Measurements from ENCODE around the gene RBM34.

DNA sequence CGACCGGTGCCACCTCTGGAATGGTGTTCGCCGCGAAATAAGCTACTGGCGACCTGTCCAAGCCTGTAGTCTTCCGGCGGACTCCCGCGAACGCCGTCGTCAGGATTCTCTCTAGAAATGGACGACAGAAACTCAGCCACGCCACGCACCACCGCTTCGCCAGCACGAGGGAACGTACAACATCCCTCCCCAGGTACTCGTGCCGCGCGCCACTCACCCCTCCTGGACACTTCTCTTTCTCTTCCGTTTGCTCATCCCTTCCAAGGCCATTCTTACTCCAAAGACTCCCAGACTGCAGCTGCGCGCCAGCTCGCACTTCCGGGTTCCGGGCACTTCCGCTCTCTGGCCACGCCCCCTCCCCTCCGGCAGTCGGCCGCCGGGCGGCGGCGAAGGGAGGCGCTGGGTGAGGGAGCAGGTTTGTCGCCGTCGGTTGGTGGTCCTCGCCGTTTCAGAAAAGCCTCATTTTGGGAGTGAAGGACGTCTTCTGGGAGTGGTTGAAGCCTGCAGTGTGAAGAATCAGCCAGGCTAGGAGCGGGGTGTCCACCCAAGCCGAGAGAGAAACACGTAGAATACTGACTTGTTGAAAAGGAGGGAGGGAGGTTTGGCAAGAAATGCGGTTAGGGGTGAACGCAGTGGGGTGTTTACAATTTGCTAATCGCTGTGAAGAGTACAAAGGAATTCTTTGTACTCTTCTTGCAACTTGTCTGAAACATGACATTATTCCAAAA lies at the start of gene RBM34:
- TF ChIP-seq, protein P1, sequence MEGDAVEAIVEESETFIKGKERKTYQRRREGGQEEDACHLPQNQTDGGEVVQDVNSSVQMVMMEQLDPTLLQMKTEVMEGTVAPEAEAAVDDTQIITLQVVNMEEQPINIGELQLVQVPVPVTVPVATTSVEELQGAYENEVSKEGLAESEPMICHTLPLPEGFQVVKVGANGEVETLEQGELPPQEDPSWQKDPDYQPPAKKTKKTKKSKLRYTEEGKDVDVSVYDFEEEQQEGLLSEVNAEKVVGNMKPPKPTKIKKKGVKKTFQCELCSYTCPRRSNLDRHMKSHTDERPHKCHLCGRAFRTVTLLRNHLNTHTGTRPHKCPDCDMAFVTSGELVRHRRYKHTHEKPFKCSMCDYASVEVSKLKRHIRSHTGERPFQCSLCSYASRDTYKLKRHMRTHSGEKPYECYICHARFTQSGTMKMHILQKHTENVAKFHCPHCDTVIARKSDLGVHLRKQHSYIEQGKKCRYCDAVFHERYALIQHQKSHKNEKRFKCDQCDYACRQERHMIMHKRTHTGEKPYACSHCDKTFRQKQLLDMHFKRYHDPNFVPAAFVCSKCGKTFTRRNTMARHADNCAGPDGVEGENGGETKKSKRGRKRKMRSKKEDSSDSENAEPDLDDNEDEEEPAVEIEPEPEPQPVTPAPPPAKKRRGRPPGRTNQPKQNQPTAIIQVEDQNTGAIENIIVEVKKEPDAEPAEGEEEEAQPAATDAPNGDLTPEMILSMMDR (IDR thresholded peaks at IDR 0.05) = no peak
- TF ChIP-seq TCF7L2 (IDR thresholded peaks at IDR 0.05; ENCODE audit: low read depth, low read length) = no peak

All from Panc1 (cell line).